NCI-H345 treated with DMSO at 0.1 percent for 48 hours (cell line): ENCODE results near the gene PCNT.

ENCODE experiments used
- DNase-seq: peaks from one replicate; lab custom pipeline; 2025; ENCODE audit not compliant: unreplicated experiment; lab: John Stamatoyannopoulos, UW

Gene PCNT

DNA sequence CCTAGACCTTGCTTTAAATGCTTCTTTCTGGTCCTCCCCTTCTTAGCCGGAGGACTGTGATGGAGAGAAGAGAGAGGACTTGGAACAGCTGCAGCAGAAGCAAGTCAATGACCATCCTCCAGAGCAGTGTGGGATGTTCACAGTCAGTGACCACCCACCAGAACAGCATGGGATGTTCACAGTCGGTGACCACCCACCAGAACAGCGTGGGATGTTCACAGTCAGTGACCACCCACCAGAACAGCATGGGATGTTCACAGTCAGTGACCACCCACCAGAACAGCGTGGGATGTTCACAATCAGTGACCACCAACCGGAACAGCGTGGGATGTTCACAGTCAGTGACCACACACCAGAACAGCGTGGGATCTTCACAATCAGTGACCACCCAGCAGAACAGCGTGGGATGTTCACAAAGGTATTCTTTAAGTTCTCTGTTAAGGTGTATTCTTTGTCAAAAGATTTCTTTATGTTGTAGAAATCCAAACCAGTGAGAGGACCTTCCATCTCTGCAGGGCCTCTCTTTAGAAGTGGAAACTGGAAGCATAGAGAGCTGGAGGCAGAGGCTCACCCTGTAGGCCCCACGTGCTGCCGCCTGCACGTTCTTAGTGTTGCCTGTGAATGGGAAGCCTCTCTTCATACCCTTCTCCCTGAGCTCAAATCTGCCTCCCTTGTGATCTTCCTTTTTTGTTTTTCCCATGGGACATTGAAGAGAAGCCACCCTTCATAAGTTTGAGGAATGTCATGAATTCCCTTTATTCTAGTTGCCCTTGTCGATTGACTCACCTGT, 10.6 kb downstream of the PCNT start:
- DNase-seq = no peak

DNA sequence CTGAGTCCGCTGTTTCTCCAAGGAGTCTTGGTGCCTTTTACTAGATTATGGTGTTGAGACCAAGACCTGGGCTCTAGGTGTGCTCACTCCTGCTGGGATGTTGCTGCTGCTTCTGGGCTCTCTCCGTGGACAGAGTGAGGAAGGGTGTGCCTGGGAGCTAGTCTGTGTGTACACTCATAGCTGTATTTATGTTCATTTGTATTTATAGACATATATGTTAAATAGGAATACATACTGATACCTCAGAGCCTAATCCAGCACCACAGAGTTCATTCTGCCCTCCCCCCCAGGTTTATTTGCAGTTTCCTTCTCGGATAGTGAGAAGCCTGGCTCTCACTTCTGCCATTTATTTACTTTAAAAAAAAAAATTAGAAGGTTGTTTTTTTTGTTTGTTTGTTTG, 12.6 kb downstream of the PCNT start:
- DNase-seq = no peak

DNA sequence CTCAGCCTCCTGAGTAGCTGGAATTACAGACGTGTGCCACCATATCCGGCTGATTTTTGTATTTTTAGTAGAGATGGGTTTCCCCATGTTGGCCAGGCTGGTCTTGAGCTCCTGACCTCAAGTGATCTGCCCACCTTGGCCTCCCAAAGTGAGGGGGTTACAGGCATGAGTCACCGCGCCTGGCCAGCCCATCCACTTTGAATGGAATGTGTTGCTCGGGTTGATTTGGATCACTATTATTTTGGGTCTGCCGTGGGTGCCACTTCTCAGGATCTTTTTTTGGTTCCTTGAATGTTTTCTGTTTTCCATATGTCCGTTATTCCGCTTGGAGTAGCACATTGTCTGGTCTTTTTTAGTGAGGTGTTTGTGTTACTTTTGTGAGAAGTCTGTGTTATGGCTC, 17.0 kb downstream of the PCNT start:
- DNase-seq = no peak

DNA sequence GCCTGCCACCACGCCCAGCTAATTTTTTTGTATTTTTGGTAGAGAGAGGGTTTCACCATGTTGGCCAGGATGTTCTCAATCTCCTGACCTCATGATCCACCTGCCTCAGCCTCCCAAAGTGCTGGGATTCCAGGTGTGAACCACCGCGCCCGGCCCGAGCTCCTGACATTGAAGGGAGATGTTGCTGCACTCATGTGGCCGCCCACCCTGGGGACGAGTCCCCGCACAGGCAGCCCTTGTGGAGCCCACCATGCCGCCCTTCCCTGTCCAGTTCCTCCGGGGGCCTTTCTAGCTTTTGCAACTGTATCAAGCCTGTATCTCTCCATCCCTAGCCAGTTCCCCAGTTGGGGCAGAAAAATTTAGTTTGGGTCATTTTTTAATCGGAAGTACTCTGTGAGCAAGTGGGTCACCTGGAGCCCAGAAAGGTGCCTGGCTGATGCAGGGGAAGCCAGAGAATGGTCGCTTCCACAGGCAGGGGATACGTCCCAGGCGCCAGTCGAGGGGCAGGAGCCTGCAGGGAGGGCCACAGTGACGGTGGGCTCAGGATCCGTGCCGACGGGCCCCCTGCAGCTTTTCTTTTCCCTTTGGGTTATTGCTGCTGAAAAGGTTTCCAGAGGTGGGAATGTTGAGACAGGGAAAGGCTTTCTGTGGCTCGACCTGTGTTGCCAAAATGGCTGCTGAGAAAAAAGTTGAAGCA, 20.4 kb downstream of the PCNT start:
- no peak for DNase-seq

DNA sequence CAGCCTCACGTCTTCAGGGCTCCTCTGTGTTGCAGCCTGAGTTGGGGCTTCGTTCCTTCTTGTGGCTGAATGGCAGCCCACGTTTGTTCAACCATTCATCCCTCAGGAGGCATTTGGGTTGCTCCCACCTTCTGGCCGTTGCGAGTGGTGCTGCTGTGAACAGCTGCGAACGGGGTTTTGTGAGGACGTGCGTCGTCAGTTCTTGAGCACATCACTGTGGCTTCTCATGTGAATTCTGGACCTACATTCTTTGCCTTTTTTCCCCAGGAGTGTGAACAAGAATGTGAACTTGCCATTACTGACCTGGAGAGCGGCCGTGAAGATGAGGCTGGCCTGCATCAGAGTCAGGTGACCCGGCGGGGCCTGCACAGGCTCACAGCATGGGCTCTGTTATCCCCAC, 21.9 kb downstream of the PCNT start:
- DNase-seq = no peak

DNA sequence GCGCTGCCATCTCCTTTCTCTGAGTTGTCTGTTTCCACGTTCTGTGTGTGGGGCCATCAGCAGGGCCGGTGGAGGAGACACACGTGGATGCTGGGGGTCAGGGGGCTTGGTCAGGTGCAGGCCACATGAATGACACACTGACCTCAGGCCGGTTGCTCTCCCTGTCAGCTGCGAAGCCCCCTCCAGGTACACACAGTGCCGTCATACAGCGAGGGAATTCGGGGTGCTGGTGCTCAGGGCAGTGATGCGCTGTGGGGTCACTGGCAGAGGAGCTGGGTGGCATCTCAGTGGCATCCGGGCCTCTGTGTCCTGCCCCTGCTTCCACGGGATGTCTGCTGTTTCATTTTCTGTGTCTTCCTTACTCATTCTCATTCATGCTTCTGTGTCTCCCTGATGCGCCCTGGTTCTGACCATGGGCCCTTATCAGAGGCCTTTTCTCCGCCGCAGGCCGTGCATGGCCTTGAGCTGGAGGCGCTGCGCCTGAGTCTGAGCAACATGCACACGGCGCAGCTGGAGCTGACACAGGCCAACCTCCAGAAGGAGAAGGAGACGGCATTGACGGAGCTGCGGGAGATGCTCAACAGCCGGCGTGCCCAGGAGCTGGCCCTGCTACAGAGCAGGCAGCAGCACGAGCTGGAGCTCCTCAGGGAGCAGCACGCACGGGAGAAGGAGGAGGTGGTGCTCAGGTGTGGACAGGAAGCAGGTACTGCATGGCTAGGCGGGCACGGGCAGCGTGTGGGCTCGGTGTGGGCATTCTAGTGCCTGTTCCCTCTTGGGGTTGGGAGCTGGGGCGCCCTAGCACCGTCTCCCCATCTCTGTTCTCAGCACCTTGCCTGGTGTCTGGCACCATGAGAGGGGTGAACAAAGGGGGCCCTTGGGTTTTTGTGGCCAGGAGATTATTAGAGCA, 22.6 kb downstream of the PCNT start:
- no peak for DNase-seq

DNA sequence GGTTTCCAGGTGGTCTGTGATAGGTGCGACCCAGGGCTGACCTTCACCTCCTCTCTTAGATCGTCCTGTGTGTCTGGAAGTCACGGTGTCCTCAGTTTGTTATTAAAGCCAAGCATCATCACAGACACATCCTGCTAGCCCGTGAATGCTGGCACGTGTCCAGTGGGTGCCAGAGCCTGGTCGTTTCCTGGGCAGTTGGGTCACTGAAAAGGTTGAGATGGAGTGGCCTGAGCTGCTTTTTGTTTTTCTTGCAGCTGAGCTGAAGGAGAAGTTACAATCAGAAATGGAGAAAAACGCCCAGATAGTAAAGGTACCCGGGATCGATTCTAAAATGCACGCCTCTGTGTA, 23.2 kb downstream of the PCNT start:
- no peak for DNase-seq

DNA sequence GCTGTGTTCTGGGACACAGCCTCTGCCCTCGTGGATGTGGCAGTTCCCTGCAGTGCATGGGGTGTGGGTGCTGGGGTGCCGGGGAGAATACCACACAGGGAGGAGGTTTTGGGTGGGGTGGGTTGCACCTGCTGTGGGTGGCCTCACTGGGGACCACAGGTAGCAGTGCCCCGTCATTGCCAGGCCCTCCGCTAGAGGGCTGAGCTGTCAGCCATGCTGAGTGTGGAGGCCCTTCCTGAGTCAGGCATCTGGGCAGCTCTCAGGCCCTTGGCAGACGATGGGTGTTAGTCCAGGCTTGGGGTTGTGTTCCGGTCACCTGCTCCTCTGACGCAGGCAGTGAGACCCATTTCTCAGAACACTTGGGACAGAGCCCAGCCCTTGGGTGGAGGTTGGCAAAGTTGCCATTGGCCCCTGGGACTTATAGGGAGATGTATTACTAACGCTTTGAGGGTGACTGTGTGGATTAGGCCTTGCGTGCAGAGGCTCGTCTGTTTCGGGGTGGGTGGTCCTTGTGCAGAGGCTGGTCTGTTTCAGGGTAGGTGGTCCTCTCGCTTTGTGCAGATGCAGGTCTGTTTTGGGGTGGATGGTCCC, 23.9 kb downstream of the PCNT start:
- no peak for DNase-seq

DNA sequence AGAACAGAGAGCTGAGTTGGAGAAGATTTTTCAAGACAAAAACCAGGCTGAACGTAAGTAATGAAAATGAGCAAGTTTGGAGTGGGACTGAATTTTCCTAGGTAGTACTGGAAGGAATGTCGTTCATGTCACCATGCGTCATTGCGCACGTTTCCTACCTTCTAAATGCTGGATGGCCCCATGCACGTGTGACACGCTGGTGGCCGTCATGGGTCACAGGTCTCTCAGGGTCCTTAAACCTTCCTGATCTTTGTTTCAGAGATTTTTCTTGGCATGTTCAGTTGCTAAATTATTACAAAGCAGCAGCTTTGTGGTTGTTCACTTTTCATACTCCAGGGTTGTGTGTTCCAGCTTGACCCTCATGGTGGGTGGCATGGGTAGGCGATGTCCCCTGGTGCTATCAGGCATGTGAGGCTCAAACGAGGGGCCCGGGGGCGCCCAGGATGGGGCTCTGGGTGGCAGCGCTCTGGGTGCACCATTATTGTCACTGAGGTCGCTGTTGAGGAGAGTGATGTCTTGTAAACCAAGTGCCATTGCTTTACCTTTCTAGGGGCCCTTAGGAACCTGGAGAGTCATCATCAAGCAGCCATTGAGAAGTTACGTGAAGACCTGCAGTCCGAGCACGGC, 25.3 kb downstream of the PCNT start:
- DNase-seq = no peak

DNA sequence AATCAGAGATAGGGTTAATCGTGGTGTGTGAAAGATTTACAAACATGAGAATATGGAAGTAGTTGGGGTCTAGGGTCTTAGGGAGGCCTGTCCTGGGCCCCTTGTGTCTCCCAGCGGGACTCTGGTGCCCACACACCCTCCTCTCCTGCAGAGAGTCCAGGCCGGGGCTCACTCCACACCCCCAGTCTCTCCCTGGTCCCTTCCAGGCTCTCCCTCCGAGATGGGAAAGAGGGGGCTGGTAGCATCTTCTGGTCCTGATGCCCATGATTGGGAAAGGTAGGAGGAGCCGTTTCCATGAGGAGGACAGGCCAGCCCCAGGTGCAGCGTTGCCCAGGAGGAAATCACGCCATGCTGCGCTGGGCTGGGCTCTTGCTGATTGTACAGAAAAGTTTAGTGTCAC, 26.6 kb downstream of the PCNT start:
- DNase-seq = no peak

DNA sequence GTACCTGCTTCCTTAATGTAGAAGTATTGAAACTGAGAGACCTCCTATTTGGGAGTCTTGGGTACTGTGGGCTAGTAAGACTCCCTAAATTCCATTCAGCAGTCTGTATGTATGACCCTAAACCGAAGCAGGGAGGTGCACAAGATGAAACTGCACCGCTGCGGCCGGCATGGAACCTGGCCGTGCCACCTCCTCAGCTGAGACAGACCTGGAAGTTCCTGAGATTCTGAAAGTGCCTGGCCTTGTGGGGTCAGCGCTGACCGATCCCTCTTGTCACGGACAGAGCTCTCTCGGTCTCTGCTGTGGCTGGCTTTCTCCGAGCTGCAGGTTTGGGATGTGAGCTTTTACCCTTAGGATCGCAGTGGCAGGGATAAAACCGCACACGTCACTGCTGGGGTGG, 27.0 kb downstream of the PCNT start:
- no peak for DNase-seq

DNA sequence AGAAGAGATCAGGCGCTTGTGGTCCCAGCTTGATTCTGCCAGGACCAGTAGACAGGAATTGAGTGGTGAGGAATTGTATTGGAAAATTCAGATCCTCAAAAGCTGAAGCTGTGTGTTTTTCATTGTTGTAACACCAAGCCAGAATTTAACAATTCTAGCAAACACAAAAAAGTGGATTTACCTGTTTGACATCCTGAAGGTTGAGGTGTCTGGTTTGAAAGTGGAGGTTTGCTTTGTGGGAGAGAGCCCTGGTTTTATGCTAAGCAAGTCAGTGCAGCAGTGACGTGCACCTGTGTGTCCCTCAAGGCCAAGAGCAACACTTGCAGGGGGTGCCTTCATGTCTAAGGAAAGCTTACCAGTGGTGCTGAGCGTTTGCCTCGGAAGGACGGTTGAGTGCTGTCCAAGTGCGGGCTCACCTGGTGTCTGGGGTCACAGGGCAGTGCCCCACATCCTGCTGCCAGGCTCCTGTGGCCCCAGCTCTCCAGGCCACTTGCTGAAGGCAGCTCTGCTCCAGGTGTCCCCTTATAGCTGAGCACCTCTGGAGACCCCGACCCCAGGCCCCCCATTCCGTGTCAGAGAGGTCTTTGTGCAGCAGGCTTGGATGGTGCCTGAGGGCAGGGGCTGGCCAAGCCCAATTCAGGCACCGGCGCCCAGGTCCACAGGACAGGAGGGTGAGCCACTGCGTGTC, 27.7 kb downstream of the PCNT start:
- no peak for DNase-seq

DNA sequence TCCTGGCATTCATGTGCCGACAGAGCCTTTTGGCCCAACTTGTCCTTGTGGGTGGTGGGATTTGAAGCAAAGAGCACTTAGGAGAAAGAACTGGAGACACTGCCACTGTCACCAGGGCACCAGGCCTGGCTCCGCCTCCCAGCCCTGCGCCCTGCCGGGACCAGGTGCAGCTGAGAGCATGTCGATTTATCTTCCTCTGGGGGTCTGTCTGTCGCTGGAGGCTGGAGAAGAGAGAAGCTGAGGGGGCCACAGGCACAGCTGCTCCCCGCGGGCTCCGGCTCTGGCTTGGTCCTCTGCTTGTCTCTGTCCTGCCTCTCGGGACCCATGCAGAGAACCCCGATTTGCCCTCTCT, 28.2 kb downstream of the PCNT start:
- DNase-seq = no peak

DNA sequence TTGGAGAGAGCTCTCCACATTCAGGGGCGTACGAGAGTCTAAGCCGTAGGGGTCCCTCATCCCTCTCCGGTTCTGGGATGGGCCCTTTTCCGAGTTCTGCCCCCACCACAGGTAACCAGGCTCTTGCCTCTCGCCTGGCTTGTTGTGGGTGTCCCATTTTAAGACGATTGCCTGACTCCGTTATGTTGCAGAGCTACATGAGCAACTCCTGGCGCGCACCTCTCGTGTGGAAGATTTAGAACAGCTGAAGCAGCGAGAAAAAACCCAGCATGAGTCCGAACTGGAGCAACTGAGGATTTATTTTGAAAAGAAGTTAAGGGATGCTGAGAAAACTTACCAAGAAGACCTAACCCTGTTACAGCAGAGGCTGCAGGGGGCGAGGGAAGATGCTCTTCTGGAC, 29.0 kb downstream of the PCNT start:
- DNase-seq = no peak

DNA sequence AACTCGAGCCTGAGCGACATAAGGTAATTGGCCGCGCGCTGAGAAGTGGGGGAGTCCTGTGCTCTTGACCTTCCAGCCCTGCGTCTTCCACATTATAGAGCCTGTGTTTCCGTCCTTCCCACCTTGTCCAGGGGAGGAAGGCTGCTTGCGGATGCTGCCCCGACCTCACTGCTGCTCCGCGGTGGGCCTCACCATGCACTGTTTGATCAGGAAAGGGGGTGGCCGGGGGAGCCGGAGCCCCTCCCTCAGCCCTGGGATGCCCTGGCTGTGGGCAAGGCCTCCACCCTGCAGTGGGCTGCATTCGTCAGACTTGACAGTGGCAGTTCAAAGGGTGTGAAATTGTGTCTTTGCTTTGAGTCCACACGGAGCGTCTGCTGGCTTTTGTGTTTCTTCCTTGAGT, 30.1 kb downstream of the PCNT start:
- DNase-seq = no peak

DNA sequence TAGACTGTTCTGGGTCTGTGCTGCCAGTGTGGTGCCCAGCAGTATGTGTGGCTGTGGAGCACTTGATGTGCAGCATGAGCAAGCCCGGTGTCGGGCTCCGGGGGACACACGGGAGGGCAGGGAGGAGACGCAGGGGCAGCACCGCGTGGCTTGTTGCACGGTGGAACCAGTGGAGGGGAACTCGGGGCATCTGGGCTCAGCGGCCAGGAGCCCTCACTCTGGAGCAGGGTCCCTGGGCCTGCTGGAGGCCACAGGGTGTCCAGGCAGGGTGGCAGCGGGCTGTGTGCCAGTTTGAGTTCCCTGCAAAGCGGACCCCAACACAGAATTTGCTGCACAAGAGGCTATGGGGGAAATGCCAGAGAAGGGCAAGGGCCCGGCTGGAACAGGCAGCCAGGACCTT, 30.6 kb downstream of the PCNT start:
- no peak for DNase-seq

DNA sequence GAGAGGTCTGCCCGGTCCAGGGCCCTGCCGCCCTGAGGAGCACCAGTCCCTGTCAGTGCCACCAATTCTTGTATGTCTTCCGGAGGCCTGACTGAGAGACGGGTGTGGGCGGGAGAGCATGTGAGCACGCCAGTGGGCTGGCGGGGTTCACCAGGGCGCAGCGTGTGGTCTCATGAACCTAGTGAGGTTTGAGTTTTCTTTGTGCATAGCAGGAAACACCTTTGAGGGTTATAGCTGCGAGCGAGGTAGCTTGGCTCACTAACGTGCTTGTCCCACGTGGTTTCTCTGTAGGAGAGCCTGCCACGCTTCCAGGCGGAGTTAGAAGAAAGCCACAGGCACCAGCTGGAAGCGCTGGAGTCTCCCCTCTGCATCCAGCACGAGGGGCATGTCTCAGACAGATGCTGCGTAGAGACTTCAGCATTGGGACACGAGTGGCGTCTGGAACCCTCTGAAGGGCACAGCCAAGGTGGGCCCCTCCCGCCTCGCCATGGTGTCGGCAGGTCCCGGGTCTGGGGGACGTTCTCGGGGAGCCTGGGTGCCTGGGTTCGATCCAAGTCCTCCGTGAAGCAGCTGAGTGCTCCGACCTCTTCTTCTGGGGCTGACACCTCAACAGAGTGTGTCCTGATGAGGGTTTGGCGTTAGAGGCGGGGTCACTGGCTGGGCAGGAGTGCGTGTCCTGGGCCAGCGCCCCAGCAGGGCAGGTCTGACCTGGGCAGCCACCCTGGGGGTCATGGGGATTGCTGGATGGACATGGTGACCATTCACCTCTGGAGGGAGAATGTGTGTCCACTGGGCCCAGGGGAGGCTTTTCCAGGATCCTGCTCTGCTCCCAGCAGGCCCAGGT, 31.4 kb downstream of the PCNT start:
- no peak for DNase-seq

DNA sequence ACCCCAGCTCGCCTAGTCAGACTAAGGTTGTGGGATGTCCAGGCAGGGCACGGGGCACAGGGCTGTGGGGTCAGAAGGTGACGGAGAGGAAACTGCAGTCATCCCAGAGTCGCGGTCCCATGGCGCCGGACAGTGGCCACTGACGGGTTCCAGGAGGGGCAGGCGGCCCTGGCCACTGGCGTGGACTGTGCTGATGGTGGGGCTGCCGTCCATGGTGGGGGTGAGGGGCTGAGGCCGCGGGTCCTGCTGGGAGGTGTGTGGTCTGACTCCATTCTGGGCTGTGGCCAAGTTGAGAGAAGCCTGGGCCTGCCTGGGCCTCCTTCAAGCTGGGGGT, 32.0 kb downstream of the PCNT start:
- no peak for DNase-seq

DNA sequence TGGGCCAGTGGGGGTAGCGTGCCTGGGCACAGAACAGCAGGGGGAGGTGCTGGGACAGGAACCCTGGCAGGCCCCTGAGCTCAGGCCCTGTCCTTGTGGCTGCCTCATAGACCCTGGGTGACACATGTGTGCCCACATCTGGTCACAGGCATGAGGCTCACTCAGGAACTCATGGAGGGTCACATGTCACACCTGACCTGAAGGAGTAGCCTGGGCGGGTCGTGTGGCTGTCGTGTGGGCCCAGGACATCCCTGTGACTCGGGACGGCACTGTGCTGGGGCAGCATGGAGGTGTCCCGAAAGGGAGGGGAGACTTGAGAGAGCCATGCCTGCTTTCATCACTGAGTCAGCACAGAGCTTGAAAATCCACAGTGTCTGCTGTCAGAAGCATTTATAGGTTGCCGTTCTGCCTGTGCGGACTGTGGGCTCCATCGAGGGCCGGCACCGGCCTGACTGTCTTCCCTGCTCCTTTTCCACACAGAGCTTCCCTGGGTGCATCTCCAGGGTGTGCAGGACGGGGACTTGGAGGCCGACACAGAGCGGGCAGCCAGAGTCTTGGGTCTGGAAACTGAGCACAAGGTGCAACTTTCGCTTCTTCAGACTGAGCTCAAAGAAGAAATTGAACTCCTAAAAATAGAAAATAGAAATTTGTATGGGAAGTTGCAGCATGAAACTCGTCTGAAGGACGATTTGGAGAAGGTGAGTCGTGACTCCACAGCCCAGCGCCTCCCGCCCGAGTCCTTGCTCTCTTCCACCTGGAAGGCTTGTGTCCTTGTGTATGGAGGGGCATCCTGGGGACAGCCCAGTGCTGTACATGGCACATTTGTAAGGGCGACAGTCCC, 32.8 kb downstream of the PCNT start:
- no peak for DNase-seq
